Measurements from ENCODE around the gene GAB2.

The GAB2 gene

GRCh38 chr11:78231962-78232501 lies 185.6 kb downstream of the GAB2 start:
- DNase-seq (ENCODE audit: low read depth, low spot score), result no peak
- no peak overlapping the region for H3K9ac ChIP-seq (ENCODE audit: insufficient read length)
- H3K4me3 ChIP-seq, result no peak overlapping the region
- TF ChIP-seq FOXP2 (optimal IDR thresholded peaks at IDR 0.05; ENCODE audit: control extremely low read depth, extremely low read length, insufficient read depth) (no peak), EZH2 (IDR thresholded peaks at IDR 0.05) (no peak), POLR2AphosphoS5 (IDR thresholded peaks at IDR 0.05; ENCODE audit: borderline replicate concordance, low read depth, low read length) (no peak)
- H3K9me3 ChIP-seq (ENCODE audit: low read depth, low read length), result no peaks in the 10 kb centered on the region
- no peaks in the 10 kb centered on the region for H3K36me3 ChIP-seq (ENCODE audit: insufficient read depth, low read length)
- no peak overlapping the region for H3K27ac ChIP-seq

- no peaks in the 10 kb centered on the region for H3K36me3 ChIP-seq (ENCODE audit: insufficient read depth, low read length)
- TF ChIP-seq FOXP2 (optimal IDR thresholded peaks at IDR 0.05; ENCODE audit: control extremely low read depth, extremely low read length, insufficient read depth) (no peak), EZH2 (IDR thresholded peaks at IDR 0.05) (no peak)
- no peaks in the 10 kb centered on the region for H3K9me3 ChIP-seq (ENCODE audit: low read depth, low read length)
- H3K9ac ChIP-seq (ENCODE audit: insufficient read length), result no peak overlapping the region
- no peak overlapping the region for H3K4me3 ChIP-seq
- DNase-seq (ENCODE audit: low read depth, low spot score), result no peak
- H3K27ac ChIP-seq, result no peak overlapping the region
Observed at GRCh38 chr11:78230161-78230877, 187.3 kb downstream of the GAB2 start.

- Histone ChIP-seq H3K9ac (ENCODE audit: insufficient read length) (no peak overlapping the region), H3K9me3 (ENCODE audit: low read depth, low read length) (no peaks in the 10 kb centered on the region), H3K36me3 (ENCODE audit: insufficient read depth, low read length) (no peaks in the 10 kb centered on the region), H3K4me3 (no peak overlapping the region), H3K27ac (no peak overlapping the region)
- no peak for TF ChIP-seq FOXP2 (optimal IDR thresholded peaks at IDR 0.05; ENCODE audit: control extremely low read depth, extremely low read length, insufficient read depth)
- TF ChIP-seq EZH2 (IDR thresholded peaks at IDR 0.05), result no peak
- no peak for TF ChIP-seq POLR2AphosphoS5 (IDR thresholded peaks at IDR 0.05; ENCODE audit: borderline replicate concordance, low read depth, low read length)
- no peak for DNase-seq (ENCODE audit: low read depth, low spot score)
Observed at GRCh38 chr11:78229106-78229505, 188.5 kb downstream of the GAB2 start.

GRCh38 chr11:78228467-78228866 lies 189.2 kb downstream of the GAB2 start:
- TF ChIP-seq FOXP2 (optimal IDR thresholded peaks at IDR 0.05; ENCODE audit: control extremely low read depth, extremely low read length, insufficient read depth) (no peak), POLR2AphosphoS5 (IDR thresholded peaks at IDR 0.05; ENCODE audit: borderline replicate concordance, low read depth, low read length) (no peak), EZH2 (IDR thresholded peaks at IDR 0.05) (no peak)
- no peak overlapping the region for H3K27ac ChIP-seq
- DNase-seq (ENCODE audit: low read depth, low spot score), result no peak
- H3K36me3 ChIP-seq (ENCODE audit: insufficient read depth, low read length), result no peaks in the 10 kb centered on the region
- H3K4me3 ChIP-seq, result no peak overlapping the region
- no peak overlapping the region for H3K9ac ChIP-seq (ENCODE audit: insufficient read length)
- H3K9me3 ChIP-seq (ENCODE audit: low read depth, low read length), result no peaks in the 10 kb centered on the region

- Histone ChIP-seq H3K9ac (ENCODE audit: insufficient read length) (no peak overlapping the region), H3K27ac (no peak overlapping the region), H3K4me3 (no peak overlapping the region), H3K36me3 (ENCODE audit: insufficient read depth, low read length) (no peaks in the 10 kb centered on the region), H3K9me3 (ENCODE audit: low read depth, low read length) (no peaks in the 10 kb centered on the region)
- TF ChIP-seq FOXP2 (optimal IDR thresholded peaks at IDR 0.05; ENCODE audit: control extremely low read depth, extremely low read length, insufficient read depth), result no peak
- no peak for TF ChIP-seq EZH2 (IDR thresholded peaks at IDR 0.05)
- no peak for TF ChIP-seq POLR2AphosphoS5 (IDR thresholded peaks at IDR 0.05; ENCODE audit: borderline replicate concordance, low read depth, low read length)
- no peak for DNase-seq (ENCODE audit: low read depth, low spot score)
Observed at GRCh38 chr11:78227921-78228320, 189.7 kb downstream of the GAB2 start.

GRCh38 chr11:78226684-78227680 lies 190.6 kb downstream of the GAB2 start:
- no peaks in the 10 kb centered on the region for H3K9me3 ChIP-seq (ENCODE audit: low read depth, low read length)
- H3K4me3 ChIP-seq, result no peak overlapping the region
- TF ChIP-seq EZH2 (IDR thresholded peaks at IDR 0.05) (no peak), FOXP2 (optimal IDR thresholded peaks at IDR 0.05; ENCODE audit: control extremely low read depth, extremely low read length, insufficient read depth) (no peak), POLR2AphosphoS5 (IDR thresholded peaks at IDR 0.05; ENCODE audit: borderline replicate concordance, low read depth, low read length) (no peak)
- H3K27ac ChIP-seq, result no peak overlapping the region
- H3K9ac ChIP-seq (ENCODE audit: insufficient read length), result no peak overlapping the region
- H3K36me3 ChIP-seq (ENCODE audit: insufficient read depth, low read length), result no peaks in the 10 kb centered on the region
- DNase-seq (ENCODE audit: low read depth, low spot score), result no peak

GRCh38 chr11:78224906-78225420 lies 192.7 kb downstream of the GAB2 start:
- Histone ChIP-seq H3K9me3 (ENCODE audit: low read depth, low read length) (no peaks in the 10 kb centered on the region), H3K27ac (no peak overlapping the region), H3K36me3 (ENCODE audit: insufficient read depth, low read length) (no peaks in the 10 kb centered on the region), H3K4me3 (no peak overlapping the region), H3K9ac (ENCODE audit: insufficient read length) (no peak overlapping the region)
- no peak for DNase-seq (ENCODE audit: low read depth, low spot score)
- TF ChIP-seq FOXP2 (optimal IDR thresholded peaks at IDR 0.05; ENCODE audit: control extremely low read depth, extremely low read length, insufficient read depth), result no peak
- TF ChIP-seq EZH2 (IDR thresholded peaks at IDR 0.05), result no peak
- no peak for TF ChIP-seq POLR2AphosphoS5 (IDR thresholded peaks at IDR 0.05; ENCODE audit: borderline replicate concordance, low read depth, low read length)

- Histone ChIP-seq H3K9me3 (ENCODE audit: low read depth, low read length) (no peaks in the 10 kb centered on the region), H3K9ac (ENCODE audit: insufficient read length) (no peak overlapping the region), H3K27ac (no peak overlapping the region), H3K4me3 (no peak overlapping the region), H3K36me3 (ENCODE audit: insufficient read depth, low read length) (no peaks in the 10 kb centered on the region)
- DNase-seq (ENCODE audit: low read depth, low spot score), result no peak
- TF ChIP-seq POLR2AphosphoS5 (IDR thresholded peaks at IDR 0.05; ENCODE audit: borderline replicate concordance, low read depth, low read length) (no peak), FOXP2 (optimal IDR thresholded peaks at IDR 0.05; ENCODE audit: control extremely low read depth, extremely low read length, insufficient read depth) (no peak), EZH2 (IDR thresholded peaks at IDR 0.05) (no peak)
Observed at GRCh38 chr11:78224506-78224905, 193.1 kb downstream of the GAB2 start.

All from SK-N-MC (cell line).